ENCODE data around the gene FARS2.
A peak's percentile ranks its signal among the peaks of the same experiment; 100 is the strongest.
"Not testable (repeated sequence)": the region's sequence is repeated elsewhere in the genome, so short reads cannot be mapped to it uniquely, and the experiment has no call there.

Gene FARS2

GRCh38 chr6:5684320-5685053 lies 423.2 kb downstream of the FARS2 start:
- no peak for TF ChIP-seq CTCF (IDR thresholded peaks at IDR 0.05)

GRCh38 chr6:5693225-5694145 lies 432.2 kb downstream of the FARS2 start:
- DNase-seq (ENCODE audit: low spot score), result no peak
- no peak for TF ChIP-seq CTCF (IDR thresholded peaks at IDR 0.05)
- Histone ChIP-seq H3K4me3 (no peak overlapping the region), H3K27ac (no peak overlapping the region)

More at GRCh38 chr6:5684320-5685053, 423.2 kb downstream of the FARS2 start:
- Histone ChIP-seq H3K27ac (no peak overlapping the region), H3K4me3 (no peak overlapping the region)
- no peak for DNase-seq (ENCODE audit: low spot score)

- no peak for TF ChIP-seq CTCF (IDR thresholded peaks at IDR 0.05)
- H3K27ac ChIP-seq, result peak overlapping the region in 1 of 2 donors; percentile 24
- no peak overlapping the region for H3K4me3 ChIP-seq
- no peak for DNase-seq (ENCODE audit: low spot score)
These were observed 434.2 kb downstream of the FARS2 start for GRCh38 chr6:5695260-5696245.

GRCh38 chr6:5697508-5697907 lies 436.2 kb downstream of the FARS2 start:
- no peak overlapping the region for H3K27ac ChIP-seq
- H3K4me3 ChIP-seq, result no peak overlapping the region
- DNase-seq (ENCODE audit: low spot score), result no peak
- TF ChIP-seq CTCF (IDR thresholded peaks at IDR 0.05), result no peak

GRCh38 chr6:5698318-5698717 lies 437.0 kb downstream of the FARS2 start:
- H3K4me3 ChIP-seq, result no peak overlapping the region
- no peak overlapping the region for H3K27ac ChIP-seq
- no peak for TF ChIP-seq CTCF (IDR thresholded peaks at IDR 0.05)
- DNase-seq (ENCODE audit: low spot score), result no peak

- H3K4me3 ChIP-seq; DNase-seq (ENCODE audit: low spot score): not testable (repeated sequence)
- H3K27ac ChIP-seq, result peak overlapping the region in 1 of 2 donors; percentile 61
These were observed 437.8 kb downstream of the FARS2 start for GRCh38 chr6:5699064-5699463.

GRCh38 chr6:5701174-5701573 lies 439.9 kb downstream of the FARS2 start:
- TF ChIP-seq CTCF (IDR thresholded peaks at IDR 0.05), result no peak
- no peak overlapping the region for H3K27ac ChIP-seq
- no peak for DNase-seq (ENCODE audit: low spot score)
- H3K4me3 ChIP-seq, result no peak overlapping the region

Data from coronary artery (tissue), 2 donors.